Left ventricle myocardium superior (tissue), 1 donor: Measurements from ENCODE around the gene RPS6KL1. TPM values are rescaled to one million over a fixed set of nuclear protein-coding genes. Genes with fewer than 3 reads are reported as not detected.
A peak's percentile ranks its signal among the peaks of the same experiment; 100 is the strongest.

ENCODE experiments used
- ATAC-seq: fragments of 200-7000 bp; cut with Tn5 transposase; one replicate; pipeline ENCODE4 v1.9.1; 2020; ENCODE audit warnings: mild to moderate bottlenecking, moderate library complexity
- DNase-seq: peaks from one replicate; pipeline ENCODE4 v3.0.0-alpha.2; 2020
- intact Hi-C: fragments of 100-400 bp; cut with micrococcal nuclease; formaldehyde crosslinking; loops from one replicate; pipeline ENCODE4 v1.11.0; 2022
- total RNA-seq: library from RNA; stranded (reverse); fragmentation: NEBNext Ultra II Directional; extraction: Animal tissue kit (Norgen Biotek cat#: 25700); gene quantifications from one replicate; pipeline ENCODE4 v1.2.1, GENCODE V29; 2021
- donor health status: DM: no; HTN: yes; CAD: no; lungs with severe emphysema.

Gene RPS6KL1
- total RNA-seq, 1 donor from 2014 or later: 18.6 TPM

GRCh38 chr14:74904635-74905503 lies 18.2 kb downstream of the RPS6KL1 start:
- peak; percentile 32 for DNase-seq
- intact Hi-C loops: no loop called here
- ATAC-seq: no peak

GRCh38 chr14:74902941-74903705 lies 19.9 kb downstream of the RPS6KL1 start:
- no peak for ATAC-seq
- DNase-seq: no peak
- intact Hi-C loops: no loop called here

- intact Hi-C loops: no loop called here
- peak; percentile 19 for ATAC-seq
- no peak for DNase-seq
Observed at GRCh38 chr14:74898694-74899093, 24.4 kb downstream of the RPS6KL1 start.

- intact Hi-C loops: no loop called here
- no peak for ATAC-seq
- no peak for DNase-seq
Observed at GRCh38 chr14:74898083-74898482, 25.0 kb downstream of the RPS6KL1 start.

- DNase-seq (no peak), ATAC-seq (peak; percentile 75)
- intact Hi-C loops: no loop called here
Observed at GRCh38 chr14:74897642-74898041, 25.4 kb downstream of the RPS6KL1 start.

GRCh38 chr14:74896400-74896799 lies 26.7 kb downstream of the RPS6KL1 start:
- intact Hi-C loops: no loop called here
- peak; percentile 26 for ATAC-seq
- no peak for DNase-seq

- intact Hi-C loops: no loop called here
- DNase-seq: no peak
- no peak for ATAC-seq
Observed at GRCh38 chr14:74893614-74894091, 29.4 kb downstream of the RPS6KL1 start.

- ATAC-seq: no peak
Observed at GRCh38 chr14:74892745-74893144, 30.3 kb downstream of the RPS6KL1 start.

GRCh38 chr14:74891870-74892269 lies 31.2 kb downstream of the RPS6KL1 start:
- ATAC-seq (no peak), DNase-seq (no peak)
- intact Hi-C loops: no loop called here

More at GRCh38 chr14:74892745-74893144, 30.3 kb downstream of the RPS6KL1 start:
- intact Hi-C loops: no loop called here
- no peak for DNase-seq

GRCh38 chr14:74890262-74890661 lies 32.8 kb downstream of the RPS6KL1 start:
- intact Hi-C loops: no loop called here
- DNase-seq (no peak), ATAC-seq (no peak)

GRCh38 chr14:74888164-74889158 lies 34.6 kb downstream of the RPS6KL1 start:
- intact Hi-C loops: no loop called here
- no peak for DNase-seq
- no peak for ATAC-seq

- DNase-seq (no peak), ATAC-seq (peak; percentile 7)
- intact Hi-C loops: no loop called here
Observed at GRCh38 chr14:74886001-74886400, 37.1 kb downstream of the RPS6KL1 start.

GRCh38 chr14:74882103-74882920 lies 40.7 kb downstream of the RPS6KL1 start:
- peak; percentile 52 for ATAC-seq
- peak; percentile 66 for DNase-seq
- intact Hi-C loops: no loop called here

GRCh38 chr14:74881431-74882102 lies 41.5 kb downstream of the RPS6KL1 start, which contains the start of gene DLST:
Gene DLST, plus strand, starts transcription at chr14:74881916. Its CDS starts 38 bp downstream, at chr14:74881954.
- intact Hi-C loops: no loop called here
- DNase-seq (peak; percentile 92), ATAC-seq (peak; percentile 98)

- intact Hi-C loops: no loop called here
- DNase-seq (no peak), ATAC-seq (no peak)
Observed at GRCh38 chr14:74879427-74880182, 43.5 kb downstream of the RPS6KL1 start.

- intact Hi-C loops: no loop called here
- ATAC-seq (no peak), DNase-seq (no peak)
Observed at GRCh38 chr14:74875941-74876913, 46.8 kb downstream of the RPS6KL1 start, which contains the start of gene PROX2. Gene PROX2, minus strand, starts transcription at chr14:74876145. Its CDS starts 12,311 bp downstream, at chr14:74863834.
